Esophagus squamous epithelium (tissue), 4 donors: ENCODE results near the gene SLC25A22.

Source experiments
- POLR2A ChIP-seq, 4 donors: fragments of 450-650 bp; IDR thresholded peaks; one replicate each; pipeline ENCODE4 v1.6.1; 2017; ENCODE audit warnings: antibody characterized with exemption in 4 of 4, mild to moderate bottlenecking in 4 of 4, moderate library complexity in 3 of 4
- TF ChIP-seq, protein P1 (sequence below), 6 experiments: fragments of 450-650 bp in 4 of 6; fragments of 200-600 bp in 2 of 6; sonication (generic) in 2 of 6; IDR thresholded peaks; one replicate each; pipeline ENCODE4 v1.5.1; 2016 to 2019; ENCODE audit warnings: antibody characterized with exemption in 6 of 6, mild to moderate bottlenecking in 4 of 6, moderate library complexity in 4 of 6

- TF ChIP-seq, protein P1, sequence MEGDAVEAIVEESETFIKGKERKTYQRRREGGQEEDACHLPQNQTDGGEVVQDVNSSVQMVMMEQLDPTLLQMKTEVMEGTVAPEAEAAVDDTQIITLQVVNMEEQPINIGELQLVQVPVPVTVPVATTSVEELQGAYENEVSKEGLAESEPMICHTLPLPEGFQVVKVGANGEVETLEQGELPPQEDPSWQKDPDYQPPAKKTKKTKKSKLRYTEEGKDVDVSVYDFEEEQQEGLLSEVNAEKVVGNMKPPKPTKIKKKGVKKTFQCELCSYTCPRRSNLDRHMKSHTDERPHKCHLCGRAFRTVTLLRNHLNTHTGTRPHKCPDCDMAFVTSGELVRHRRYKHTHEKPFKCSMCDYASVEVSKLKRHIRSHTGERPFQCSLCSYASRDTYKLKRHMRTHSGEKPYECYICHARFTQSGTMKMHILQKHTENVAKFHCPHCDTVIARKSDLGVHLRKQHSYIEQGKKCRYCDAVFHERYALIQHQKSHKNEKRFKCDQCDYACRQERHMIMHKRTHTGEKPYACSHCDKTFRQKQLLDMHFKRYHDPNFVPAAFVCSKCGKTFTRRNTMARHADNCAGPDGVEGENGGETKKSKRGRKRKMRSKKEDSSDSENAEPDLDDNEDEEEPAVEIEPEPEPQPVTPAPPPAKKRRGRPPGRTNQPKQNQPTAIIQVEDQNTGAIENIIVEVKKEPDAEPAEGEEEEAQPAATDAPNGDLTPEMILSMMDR (IDR thresholded peaks at IDR 0.05), result no peak
- TF ChIP-seq POLR2A (IDR thresholded peaks at IDR 0.05), result no peak
Measured at GRCh38 chr11:803770-804598, 5.9 kb upstream of the SLC25A22 start.
